Measurements from ENCODE around the gene MAPKAP1. TPM values are rescaled to one million over a fixed set of nuclear protein-coding genes. Genes with fewer than 3 reads are reported as not detected.

The MAPKAP1 gene
- total RNA-seq, 4 donors from 2014 or later = 76.5 to 141 (median 87.5) TPM

DNA sequence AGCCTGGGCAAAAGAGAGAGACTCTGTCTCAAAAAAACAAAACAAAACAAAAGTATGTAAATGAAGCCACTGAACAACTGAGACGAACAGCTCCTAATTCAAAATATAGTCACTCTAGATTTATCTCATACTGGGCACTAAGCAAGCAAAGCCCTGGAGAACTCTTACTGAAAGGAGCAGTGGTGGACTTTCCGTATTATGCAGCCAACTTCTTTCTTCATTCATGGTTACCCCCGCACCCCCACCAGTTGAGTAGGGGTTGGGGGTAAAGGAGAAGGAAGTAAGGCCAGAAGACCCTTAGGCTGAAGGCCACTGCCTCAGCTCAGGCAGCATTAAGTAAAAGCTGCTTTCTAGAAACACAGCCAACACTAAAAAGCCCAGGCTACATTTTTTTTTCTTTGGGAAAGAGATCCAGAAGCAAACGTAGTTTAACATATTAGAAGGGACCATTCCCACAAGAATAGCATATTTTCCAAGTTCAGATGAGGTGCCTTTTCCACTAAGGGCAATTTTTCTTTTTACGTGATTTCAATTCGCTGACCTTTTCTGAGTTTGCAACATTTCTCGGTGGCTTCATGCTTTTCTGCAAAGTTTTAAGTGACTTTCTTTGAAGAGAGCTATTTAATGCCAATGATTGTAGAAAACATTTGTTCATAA, 55.3 kb downstream of the MAPKAP1 start:
- 62 to 75% methylated on average over 5 to 7 of the region's 7 CpGs for WGBS, 2 donors (ENCODE audit: low coverage in 1 of 2)
- Histone ChIP-seq H3K27ac (no peak overlapping the region), H3K36me3 (no peaks in the 10 kb centered on the region), H3K4me3 (no peak overlapping the region), H3K9me3 (no peaks in the 10 kb centered on the region), H3K27me3 (no peaks in the 10 kb centered on the region), H3K4me1 (peaks cover 0 to 51% (median 0%) of the 10 kb centered on the region in 3 donors)
- TF ChIP-seq, protein P1, sequence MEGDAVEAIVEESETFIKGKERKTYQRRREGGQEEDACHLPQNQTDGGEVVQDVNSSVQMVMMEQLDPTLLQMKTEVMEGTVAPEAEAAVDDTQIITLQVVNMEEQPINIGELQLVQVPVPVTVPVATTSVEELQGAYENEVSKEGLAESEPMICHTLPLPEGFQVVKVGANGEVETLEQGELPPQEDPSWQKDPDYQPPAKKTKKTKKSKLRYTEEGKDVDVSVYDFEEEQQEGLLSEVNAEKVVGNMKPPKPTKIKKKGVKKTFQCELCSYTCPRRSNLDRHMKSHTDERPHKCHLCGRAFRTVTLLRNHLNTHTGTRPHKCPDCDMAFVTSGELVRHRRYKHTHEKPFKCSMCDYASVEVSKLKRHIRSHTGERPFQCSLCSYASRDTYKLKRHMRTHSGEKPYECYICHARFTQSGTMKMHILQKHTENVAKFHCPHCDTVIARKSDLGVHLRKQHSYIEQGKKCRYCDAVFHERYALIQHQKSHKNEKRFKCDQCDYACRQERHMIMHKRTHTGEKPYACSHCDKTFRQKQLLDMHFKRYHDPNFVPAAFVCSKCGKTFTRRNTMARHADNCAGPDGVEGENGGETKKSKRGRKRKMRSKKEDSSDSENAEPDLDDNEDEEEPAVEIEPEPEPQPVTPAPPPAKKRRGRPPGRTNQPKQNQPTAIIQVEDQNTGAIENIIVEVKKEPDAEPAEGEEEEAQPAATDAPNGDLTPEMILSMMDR (IDR thresholded peaks at IDR 0.05) = no peak
- TF ChIP-seq POLR2A (IDR thresholded peaks at IDR 0.05) (no peak), EP300 (IDR thresholded peaks at IDR 0.05) (no peak), POLR2AphosphoS5 (IDR thresholded peaks at IDR 0.05) (no peak)
- ATAC-seq = no peak

DNA sequence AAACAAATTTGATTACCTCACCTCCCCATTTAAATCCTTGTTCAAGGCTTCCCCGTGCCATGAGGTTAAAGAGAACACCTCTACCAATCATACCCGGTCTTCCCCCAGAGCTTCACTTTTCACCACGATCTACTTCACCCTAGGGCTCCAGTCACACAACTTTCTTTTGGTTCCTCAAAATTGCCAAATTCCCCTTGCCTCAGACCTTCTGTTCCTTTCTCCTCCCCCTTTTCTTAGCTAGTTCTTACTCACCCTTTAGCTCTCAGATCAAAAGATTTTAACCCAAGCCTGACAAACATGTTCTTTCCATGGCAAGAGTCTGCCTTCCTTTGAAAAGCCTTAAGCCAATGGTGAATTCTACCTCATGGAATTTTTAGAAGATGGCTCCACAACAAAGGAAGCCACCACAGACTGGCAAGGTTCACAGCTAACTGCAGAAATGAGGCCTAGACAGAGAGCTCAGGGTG, 56.7 kb downstream of the MAPKAP1 start:
- ATAC-seq = no peak
- Histone ChIP-seq H3K4me3 (no peak overlapping the region), H3K36me3 (no peaks in the 10 kb centered on the region), H3K4me1 (peaks cover 0 to 50% (median 0%) of the 10 kb centered on the region in 3 donors), H3K27ac (no peak overlapping the region), H3K9me3 (no peaks in the 10 kb centered on the region), H3K27me3 (no peaks in the 10 kb centered on the region)
- TF ChIP-seq, protein P1 (IDR thresholded peaks at IDR 0.05) = no peak
- TF ChIP-seq EP300 (IDR thresholded peaks at IDR 0.05) (no peak), POLR2A (IDR thresholded peaks at IDR 0.05) (no peak), POLR2AphosphoS5 (IDR thresholded peaks at IDR 0.05) (no peak)
- WGBS, 2 donors (ENCODE audit: low coverage in 1 of 2) = 67 to 74% methylated on average over 3 of the region's 3 CpGs

DNA sequence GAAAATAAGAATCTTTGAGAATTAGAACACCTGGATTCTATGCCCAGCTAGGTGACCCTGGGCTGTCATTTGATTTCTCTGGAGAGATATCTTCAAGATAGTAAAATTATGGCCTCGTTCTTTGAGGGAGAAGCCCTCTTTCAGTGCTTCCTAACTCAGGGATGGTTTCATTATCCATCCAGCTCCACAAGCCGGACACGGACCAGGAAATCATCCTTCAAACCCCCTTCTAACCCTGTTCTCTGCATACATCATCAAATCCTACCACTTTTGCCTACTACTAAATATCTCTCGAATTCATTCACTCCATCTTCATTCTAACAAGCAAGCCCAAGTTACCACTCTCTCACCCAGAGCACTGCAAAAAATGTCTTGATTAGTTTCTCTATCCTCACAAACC, 57.2 kb downstream of the MAPKAP1 start:
- H3K27ac ChIP-seq = no peak overlapping the region
- H3K27me3 ChIP-seq = no peaks in the 10 kb centered on the region
- H3K4me1 ChIP-seq = peaks cover 0 to 50% (median 0%) of the 10 kb centered on the region in 3 donors
- no peaks in the 10 kb centered on the region for H3K36me3 ChIP-seq
- TF ChIP-seq POLR2AphosphoS5 (IDR thresholded peaks at IDR 0.05) (no peak), POLR2A (IDR thresholded peaks at IDR 0.05) (no peak), EP300 (IDR thresholded peaks at IDR 0.05) (no peak)
- TF ChIP-seq, protein P1 (IDR thresholded peaks at IDR 0.05) = no peak
- H3K4me3 ChIP-seq = no peak overlapping the region
- WGBS, 2 donors (ENCODE audit: low coverage in 1 of 2) = 82 to 90% methylated on average over 4 of the region's 4 CpGs
- no peaks in the 10 kb centered on the region for H3K9me3 ChIP-seq
- ATAC-seq = no peak

DNA sequence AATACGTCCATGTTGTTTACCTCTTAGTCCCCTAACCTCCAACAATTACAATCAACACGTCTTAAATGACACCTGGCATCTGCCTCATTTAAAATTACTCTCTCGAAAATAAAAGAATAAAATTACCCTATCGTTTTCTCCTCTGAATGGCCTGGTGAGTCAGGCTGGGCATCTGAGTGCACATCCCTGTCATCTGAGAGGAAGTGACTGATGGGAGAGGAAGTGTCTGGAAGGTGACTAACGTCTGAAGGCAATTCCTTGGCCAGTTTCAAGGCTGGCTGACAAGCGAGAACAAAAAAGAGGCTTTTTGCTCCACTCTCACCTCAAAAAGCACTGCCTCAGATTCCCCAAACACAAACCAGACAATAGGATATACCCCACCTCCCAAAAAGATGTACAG, 57.7 kb downstream of the MAPKAP1 start:
- WGBS, 2 donors (ENCODE audit: low coverage in 1 of 2) = 51 to 63% methylated on average over 2 to 6 of the region's 6 CpGs
- Histone ChIP-seq H3K27ac (no peak overlapping the region), H3K36me3 (no peaks in the 10 kb centered on the region), H3K4me1 (peaks cover 0 to 50% (median 0%) of the 10 kb centered on the region in 3 donors), H3K4me3 (no peak overlapping the region), H3K27me3 (no peaks in the 10 kb centered on the region), H3K9me3 (no peaks in the 10 kb centered on the region)
- no peak for ATAC-seq
- TF ChIP-seq, protein P1 (IDR thresholded peaks at IDR 0.05) = no peak
- TF ChIP-seq POLR2AphosphoS5 (IDR thresholded peaks at IDR 0.05) = no peak
- no peak for TF ChIP-seq EP300 (IDR thresholded peaks at IDR 0.05)
- no peak for TF ChIP-seq POLR2A (IDR thresholded peaks at IDR 0.05)

DNA sequence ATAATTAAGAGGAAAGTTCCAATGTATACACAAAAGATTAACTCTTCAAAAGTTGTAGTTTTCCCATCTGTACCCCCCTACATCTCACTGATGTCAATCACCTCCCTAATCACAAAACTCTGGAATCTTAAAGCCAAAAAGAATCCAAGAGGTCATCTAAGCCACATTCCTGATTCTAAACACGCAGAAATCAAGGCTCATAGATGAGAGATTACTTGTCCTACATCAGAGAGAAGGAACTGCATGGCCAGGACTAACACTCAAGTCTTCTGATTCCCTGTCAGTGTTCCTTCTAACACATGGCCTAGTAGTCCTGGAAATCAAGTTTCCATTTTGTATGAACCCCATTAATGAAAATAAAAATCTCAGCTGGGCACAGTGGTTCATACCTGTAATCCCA, 58.7 kb downstream of the MAPKAP1 start:
- Histone ChIP-seq H3K4me3 (no peak overlapping the region), H3K27ac (no peak overlapping the region), H3K27me3 (no peaks in the 10 kb centered on the region), H3K4me1 (peaks cover 0 to 50% (median 0%) of the 10 kb centered on the region in 3 donors), H3K36me3 (no peaks in the 10 kb centered on the region), H3K9me3 (no peaks in the 10 kb centered on the region)
- ATAC-seq = no peak
- WGBS, 2 donors (ENCODE audit: low coverage in 1 of 2) = 83 to 88% methylated on average over 1 of the region's 1 CpG
- TF ChIP-seq EP300 (IDR thresholded peaks at IDR 0.05) (no peak), POLR2A (IDR thresholded peaks at IDR 0.05) (no peak), POLR2AphosphoS5 (IDR thresholded peaks at IDR 0.05) (no peak)
- TF ChIP-seq, protein P1 (IDR thresholded peaks at IDR 0.05) = no peak

Measured in gastroesophageal sphincter (tissue), 4 donors.